Esophagus muscularis mucosa (tissue), 3 donors: ENCODE results near the gene C15orf39.

Experiments used
- POLR2A ChIP-seq: fragments of 450-650 bp; IDR thresholded peaks from one replicate; pipeline ENCODE4 v1.6.1; 2017; ENCODE audit warnings: antibody characterized with exemption, moderate library complexity, mild to moderate bottlenecking, low read depth
- TF ChIP-seq, protein P1 (sequence below), 3 experiments: fragments of 200-600 bp in 2 of 3; fragments of 450-650 bp in 1 of 3; sonication (generic) in 2 of 3; IDR thresholded peaks; one replicate each; pipeline ENCODE4 v1.5.1; 2017 to 2019; ENCODE audit warnings: antibody characterized with exemption in 3 of 3, mild to moderate bottlenecking in 2 of 3, moderate library complexity in 1 of 3

DNA sequence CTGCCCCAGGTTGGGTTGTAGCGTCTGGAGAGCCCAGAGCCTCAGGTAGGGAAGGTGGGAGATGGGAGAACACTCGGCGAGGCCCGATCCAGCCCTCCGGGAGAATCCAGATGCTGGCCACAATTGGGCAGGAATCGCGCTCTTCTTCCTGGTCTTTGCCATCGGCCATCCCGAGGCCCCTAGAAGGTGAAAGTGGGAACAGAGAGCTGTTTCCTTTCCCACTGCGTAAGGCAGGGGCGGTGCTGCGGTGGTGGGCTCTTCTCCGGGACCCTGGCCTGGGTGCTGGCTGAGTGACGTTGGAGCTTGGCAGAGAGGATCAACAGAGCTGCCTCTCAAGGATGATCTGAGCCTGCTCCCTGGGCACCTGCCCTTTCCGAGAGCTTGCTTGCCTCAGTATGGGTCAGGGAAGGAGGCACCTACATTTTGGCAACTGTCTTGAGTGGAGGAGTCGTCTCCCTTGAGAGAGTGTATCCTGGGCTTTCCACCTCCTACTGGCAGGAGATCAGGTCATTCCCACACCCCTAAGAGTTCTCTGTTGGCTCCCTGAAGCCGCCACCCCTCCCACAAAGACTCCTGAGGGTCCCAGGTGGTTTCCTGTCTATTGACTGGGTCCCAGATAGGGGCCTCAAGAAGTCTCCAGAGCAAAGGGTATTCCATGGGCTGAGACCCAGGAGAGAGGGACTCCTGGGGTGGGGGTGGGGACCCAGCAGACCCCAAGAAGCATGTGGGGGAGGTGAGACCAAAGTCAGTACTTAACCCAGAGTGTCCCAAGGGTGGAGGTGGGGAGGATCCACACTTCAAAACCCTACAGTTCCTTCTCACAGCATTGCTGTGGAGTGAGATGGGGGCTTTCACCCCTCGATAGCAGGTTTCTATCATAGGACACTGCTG is 1.6 kb downstream of the C15orf39 start:
- TF ChIP-seq, protein P1, sequence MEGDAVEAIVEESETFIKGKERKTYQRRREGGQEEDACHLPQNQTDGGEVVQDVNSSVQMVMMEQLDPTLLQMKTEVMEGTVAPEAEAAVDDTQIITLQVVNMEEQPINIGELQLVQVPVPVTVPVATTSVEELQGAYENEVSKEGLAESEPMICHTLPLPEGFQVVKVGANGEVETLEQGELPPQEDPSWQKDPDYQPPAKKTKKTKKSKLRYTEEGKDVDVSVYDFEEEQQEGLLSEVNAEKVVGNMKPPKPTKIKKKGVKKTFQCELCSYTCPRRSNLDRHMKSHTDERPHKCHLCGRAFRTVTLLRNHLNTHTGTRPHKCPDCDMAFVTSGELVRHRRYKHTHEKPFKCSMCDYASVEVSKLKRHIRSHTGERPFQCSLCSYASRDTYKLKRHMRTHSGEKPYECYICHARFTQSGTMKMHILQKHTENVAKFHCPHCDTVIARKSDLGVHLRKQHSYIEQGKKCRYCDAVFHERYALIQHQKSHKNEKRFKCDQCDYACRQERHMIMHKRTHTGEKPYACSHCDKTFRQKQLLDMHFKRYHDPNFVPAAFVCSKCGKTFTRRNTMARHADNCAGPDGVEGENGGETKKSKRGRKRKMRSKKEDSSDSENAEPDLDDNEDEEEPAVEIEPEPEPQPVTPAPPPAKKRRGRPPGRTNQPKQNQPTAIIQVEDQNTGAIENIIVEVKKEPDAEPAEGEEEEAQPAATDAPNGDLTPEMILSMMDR (IDR thresholded peaks at IDR 0.05), result no peak
- no peak for TF ChIP-seq POLR2A
